ENCODE measurements around the gene XPO6. TPM values are rescaled to one million over a fixed set of nuclear protein-coding genes. Genes with fewer than 3 reads are reported as not detected.

XPO6 gene
- total RNA-seq, 1 donor from 2014 or later: 236 TPM

DNA sequence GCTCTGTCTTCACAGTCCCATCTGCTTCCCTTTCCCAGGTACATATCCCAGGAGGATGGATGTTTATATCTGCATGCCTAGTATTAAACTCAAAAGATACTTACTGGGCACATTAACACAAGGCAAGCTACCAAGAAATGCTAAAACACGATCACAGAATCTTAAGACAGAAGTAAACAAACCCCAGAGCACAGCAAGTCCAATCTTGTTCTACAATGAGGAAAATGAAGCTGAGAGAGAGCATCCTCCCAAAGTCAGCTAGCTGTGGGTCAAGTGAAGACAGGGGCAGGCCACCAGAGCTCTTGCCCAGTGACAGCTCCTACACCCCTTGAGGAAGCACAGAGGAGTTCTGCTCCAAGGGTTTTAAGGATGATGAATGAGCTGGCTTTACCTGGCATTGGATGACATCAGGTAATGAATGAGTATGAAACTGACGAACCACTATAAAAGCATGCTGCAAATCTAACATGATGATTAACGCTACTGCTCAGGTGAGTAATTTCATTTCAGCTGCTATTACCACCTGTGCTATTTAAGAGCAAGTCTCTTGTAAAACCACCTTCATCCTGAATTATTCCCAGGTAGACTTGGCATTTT, 20.3 kb downstream of the XPO6 start:
- ATAC-seq (ENCODE audit: low read depth) (no peak), DNase-seq (no peak)
- Mint-ChIP-seq H3K36me3 (ENCODE audit: low read depth) (peaks cover 34% of the 10 kb centered on the region), H3K4me3 (peak overlapping the region; percentile 9), H3K9me3 (no peaks in the 10 kb centered on the region), H3K27ac (peak overlapping the region; percentile 74), H3K27me3 (no peaks in the 10 kb centered on the region), H3K4me1 (peaks cover 97% of the 10 kb centered on the region)
- intact Hi-C loops (cut with micrococcal nuclease): no loop called here
- POLR2A ChIA-PET: interaction anchor here (1.3 to 4.5 kb wide), 3 partner anchors 10 to 19 kb away, joined by 6 to 70 read pairs (median 8); partner anchors contain the start of gene XPO6
- TF ChIP-seq CTCF (IDR thresholded peaks at IDR 0.05): no peak
- CTCF ChIA-PET: interaction anchor here (1.0 to 1.9 kb wide), 3 partner anchors 10 to 19 kb away, joined by 3 to 5 read pairs (median 3); no protein-coding TSS in a partner anchor

DNA sequence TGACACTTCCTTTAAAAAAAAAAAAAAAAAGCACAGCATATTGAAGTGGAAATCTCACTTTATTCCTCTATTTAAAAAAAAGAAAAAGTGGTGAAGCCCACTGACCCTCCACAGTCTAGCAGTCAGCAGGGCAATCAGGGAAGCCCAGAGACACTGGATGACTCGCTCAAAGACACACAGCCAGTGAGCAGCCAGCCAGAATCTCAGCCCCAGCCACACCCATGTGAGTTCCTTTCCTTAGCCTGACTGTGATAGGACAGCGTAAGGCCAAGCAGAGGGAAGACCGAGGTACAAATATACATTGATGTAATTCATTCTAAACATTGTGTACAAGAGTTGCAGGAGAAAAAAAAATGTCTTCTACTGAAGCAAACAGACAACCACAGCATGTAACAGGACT, 22.5 kb downstream of the XPO6 start:
- Mint-ChIP-seq H3K27me3 (no peaks in the 10 kb centered on the region), H3K36me3 (ENCODE audit: low read depth) (peaks cover 26% of the 10 kb centered on the region), H3K4me1 (peaks cover 93% of the 10 kb centered on the region), H3K27ac (peak overlapping the region; percentile 91), H3K9me3 (peaks cover 3% of the 10 kb centered on the region), H3K4me3 (peak overlapping the region; percentile 19)
- CTCF ChIA-PET: interaction anchor here (2.2 kb wide), 1 partner anchor 28 kb away, joined by 6 read pairs; no protein-coding TSS in a partner anchor
- ATAC-seq (ENCODE audit: low read depth) (no peak), DNase-seq (no peak)
- intact Hi-C loops (cut with micrococcal nuclease): no loop called here
- TF ChIP-seq CTCF (IDR thresholded peaks at IDR 0.05): no peak
- POLR2A ChIA-PET: interaction anchor here (0.6 to 3.4 kb wide), 7 partner anchors 10 to 834 kb away, joined by 4 to 68 read pairs (median 10); partner anchors contain the start of gene XPO6

GRCh38 chr16:28188085-28188916, 23.5 kb downstream of the XPO6 start:
- intact Hi-C loops (cut with micrococcal nuclease): loop anchor here (1.0 kb wide), 3 partner anchors 8 to 46 kb away; no protein-coding TSS in a partner anchor
- peak overlapping the region; percentile 91 for H3K27ac Mint-ChIP-seq
- H3K27me3 Mint-ChIP-seq: no peaks in the 10 kb centered on the region
- ATAC-seq (ENCODE audit: low read depth) (peak; percentile 63), DNase-seq (no peak)
- ChIA-PET POLR2A (interaction anchor here (0.6 to 3.4 kb wide), 10 partner anchors 9 to 833 kb away, joined by 3 to 68 read pairs (median 10); partner anchors contain the start of gene XPO6), CTCF (interaction anchor here (0.9 to 2.2 kb wide), 3 partner anchors 14 to 48 kb away, joined by 3 to 6 read pairs (median 3); no protein-coding TSS in a partner anchor)
- peaks cover 28% of the 10 kb centered on the region for H3K36me3 Mint-ChIP-seq (ENCODE audit: low read depth)
- TF ChIP-seq CTCF (IDR thresholded peaks at IDR 0.05): no peak
- peaks cover 93% of the 10 kb centered on the region for H3K4me1 Mint-ChIP-seq
- H3K9me3 Mint-ChIP-seq: peaks cover 3% of the 10 kb centered on the region
- peak overlapping the region; percentile 75 for H3K4me3 Mint-ChIP-seq

GRCh38 chr16:28187595-28188004, 24.2 kb downstream of the XPO6 start:
- no peaks in the 10 kb centered on the region for H3K27me3 Mint-ChIP-seq
- POLR2A ChIA-PET: interaction anchor here (3.2 to 3.4 kb wide), 2 partner anchors 15 to 23 kb away, joined by 15 to 68 read pairs; partner anchors contain the start of gene XPO6

More at GRCh38 chr16:28187595-28188004, 24.2 kb downstream of the XPO6 start:
- H3K4me1 Mint-ChIP-seq: peaks cover 93% of the 10 kb centered on the region
- ATAC-seq (ENCODE audit: low read depth) (peak; percentile 40), DNase-seq (no peak)
- peak overlapping the region; percentile 91 for H3K27ac Mint-ChIP-seq
- peaks cover 3% of the 10 kb centered on the region for H3K9me3 Mint-ChIP-seq
- TF ChIP-seq CTCF (IDR thresholded peaks at IDR 0.05): no peak
- CTCF ChIA-PET: interaction anchor here (1.2 to 2.2 kb wide), 2 partner anchors 15 to 30 kb away, joined by 3 to 6 read pairs; no protein-coding TSS in a partner anchor
- H3K4me3 Mint-ChIP-seq: peak overlapping the region; percentile 65
- intact Hi-C loops (cut with micrococcal nuclease): loop anchor here (1.0 kb wide), 3 partner anchors 7 to 45 kb away; no protein-coding TSS in a partner anchor
- H3K36me3 Mint-ChIP-seq (ENCODE audit: low read depth): peaks cover 34% of the 10 kb centered on the region

Data from activated B cell treated with CpG ODN at 0.5 μM for 24 hours (primary cell).